Loucy (cell line): Measurements from ENCODE around the gene MOB1A.

Experiments
- CTCF ChIP-seq: fragments of 200-600 bp; sonication (generic); conservative IDR thresholded peaks from 2 replicates; pipeline ENCODE4 v1.5.1; 2014; ENCODE audit warnings: mild to moderate bottlenecking, antibody characterized with exemption, low read length
- EZH2phosphoT487 ChIP-seq: fragments of 200-600 bp; IDR thresholded peaks from 2 replicates; pipeline ENCODE4 v1.6.1; 2018; ENCODE audit warnings: antibody characterized with exemption, mild to moderate bottlenecking, moderate library complexity, borderline replicate concordance

DNA sequence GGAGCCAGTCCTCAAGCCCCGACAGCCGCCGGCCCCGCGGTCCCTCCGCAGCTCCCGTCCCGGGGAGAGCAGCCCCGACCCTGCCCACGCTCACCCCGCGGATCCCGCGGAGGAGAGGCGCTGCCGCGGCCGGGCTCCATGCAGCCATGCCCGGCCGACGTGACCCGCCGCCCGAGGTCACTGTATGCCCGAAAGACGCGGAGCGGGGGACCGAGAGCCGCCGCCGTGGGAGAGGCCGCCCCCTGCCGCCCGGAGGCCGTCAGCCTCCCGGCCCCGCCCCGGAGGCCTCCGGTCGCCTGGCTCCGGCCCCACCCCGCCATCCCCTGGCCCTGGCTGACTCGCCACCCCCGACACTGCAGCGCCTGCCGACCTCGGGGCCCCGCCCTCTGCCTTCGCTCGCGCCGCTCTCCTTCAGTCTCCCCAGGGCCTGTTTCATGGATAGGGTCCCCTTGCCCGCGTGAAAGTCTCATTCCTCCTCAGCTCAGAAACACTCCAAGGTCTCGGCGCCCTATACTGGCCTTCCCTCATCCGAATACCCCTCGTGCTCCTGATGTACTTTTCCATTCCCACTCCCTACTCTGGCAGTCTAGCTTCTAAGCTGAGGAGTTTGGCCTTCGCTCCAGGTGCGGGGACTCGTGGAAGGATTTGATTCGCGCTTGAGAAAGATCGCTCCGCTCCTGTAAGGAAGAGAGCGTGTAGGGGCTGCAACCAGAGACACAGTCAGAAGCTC lies 30.8 kb downstream of the MOB1A start, which contains the start of gene BOLA3:
- TF ChIP-seq CTCF (peak; percentile 67), EZH2phosphoT487 (no peak)
